Subcutaneous adipose tissue (tissue), 4 donors: ENCODE data around the gene PRKCH. TPM values are rescaled to one million over a fixed set of nuclear protein-coding genes. Genes with fewer than 3 reads are reported as not detected.

Experiments
- CTCF ChIP-seq: fragments of 450-650 bp; IDR thresholded peaks from one replicate; pipeline ENCODE4 v1.5.1; 2016; ENCODE audit warnings: low read depth, mild to moderate bottlenecking, control low read depth, antibody characterized with exemption, moderate library complexity
- total RNA-seq, 4 donors: library from RNA; depleted of rRNA; stranded (reverse); fragments of >200 nt; gene quantifications; one replicate each; pipeline ENCODE4 v1.1.0, GENCODE V29; 2016

The PRKCH gene
- total RNA-seq, 4 donors from 2014 or later, result 25.8 to 46.3 (median 36.4) TPM

- TF ChIP-seq CTCF, result no peak
Measured at GRCh38 chr14:61396279-61396678, 74.9 kb downstream of the PRKCH start.

- no peak for TF ChIP-seq CTCF
Measured at GRCh38 chr14:61396694-61397093, 75.3 kb downstream of the PRKCH start.

GRCh38 chr14:61397615-61398014 is 76.2 kb downstream of the PRKCH start:
- no peak for TF ChIP-seq CTCF

GRCh38 chr14:61398221-61398620 is 76.8 kb downstream of the PRKCH start:
- TF ChIP-seq CTCF, result no peak

- no peak for TF ChIP-seq CTCF
Measured at GRCh38 chr14:61399365-61399764, 78.0 kb downstream of the PRKCH start.

GRCh38 chr14:61401461-61401860 is 80.1 kb downstream of the PRKCH start:
- no peak for TF ChIP-seq CTCF

- TF ChIP-seq CTCF, result no peak
Measured at GRCh38 chr14:61403411-61403810, 82.0 kb downstream of the PRKCH start.
